ENCODE data around the gene EPHA1.

Gene EPHA1

DNA sequence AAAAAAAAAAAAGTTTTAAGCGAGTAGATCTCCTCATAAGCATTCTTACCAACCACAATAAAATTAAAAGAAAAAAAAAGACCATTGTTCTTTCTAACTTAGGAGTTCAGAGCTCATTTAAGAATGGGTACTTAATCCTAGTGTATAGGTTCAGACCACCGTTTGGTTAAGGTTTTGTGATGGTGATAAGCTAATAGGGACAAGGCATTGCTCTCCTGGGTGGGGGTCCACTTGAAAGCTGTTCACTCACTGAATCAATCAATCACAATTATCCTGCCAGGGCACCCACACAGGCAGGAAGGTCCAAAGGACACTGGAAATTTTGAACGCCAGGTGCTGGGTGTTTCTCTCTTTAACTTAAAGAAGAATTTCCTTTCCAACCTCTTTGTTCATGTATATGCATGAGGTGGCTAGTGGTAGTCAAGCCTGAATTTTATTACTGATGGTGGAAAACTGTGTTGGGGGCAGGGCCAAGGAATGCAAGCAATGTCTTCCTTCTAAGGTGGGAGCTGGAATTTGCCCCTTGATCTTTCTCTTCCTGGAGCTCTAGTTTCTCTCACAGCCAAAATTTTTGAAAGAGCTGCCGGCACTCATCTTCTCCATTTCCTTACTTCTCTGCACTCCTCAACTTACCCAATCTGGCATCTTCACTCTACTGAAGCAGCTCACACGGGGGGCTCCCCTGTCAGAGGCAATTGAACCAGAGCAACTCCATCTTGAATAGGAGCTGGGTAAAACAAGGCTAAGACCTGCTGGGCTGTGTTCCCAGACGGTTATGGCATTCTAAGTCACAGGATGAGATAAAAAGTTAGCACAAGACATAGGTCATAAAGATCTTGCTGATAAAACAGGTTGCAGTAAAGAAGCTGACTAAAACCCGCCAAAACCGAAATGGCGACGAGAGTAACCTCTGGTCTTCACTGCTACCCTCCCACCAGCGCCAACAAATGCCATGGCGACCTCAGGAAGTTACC, 38.7 kb downstream of the EPHA1 start:
- DNase-seq = no peak

DNA sequence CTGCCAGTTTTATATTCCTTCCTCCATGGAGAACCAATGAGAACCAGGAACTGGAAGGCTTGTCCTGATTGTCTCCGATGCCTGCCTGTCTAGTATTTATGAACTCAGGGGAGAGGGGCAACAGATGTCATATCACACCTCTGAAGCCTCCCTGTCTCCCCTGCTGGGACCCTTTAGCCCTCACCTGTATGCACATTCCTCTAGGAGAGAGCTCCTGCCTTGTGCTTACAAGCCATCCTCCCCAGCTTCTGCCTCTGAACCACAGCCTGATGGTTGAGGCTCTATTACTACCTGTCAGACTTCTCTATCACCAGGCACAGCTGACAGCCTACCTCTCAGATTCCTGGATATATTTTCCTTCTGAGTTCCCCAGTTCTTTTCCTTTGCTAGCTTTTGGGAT, 40.3 kb downstream of the EPHA1 start:
- DNase-seq = no peak

DNA sequence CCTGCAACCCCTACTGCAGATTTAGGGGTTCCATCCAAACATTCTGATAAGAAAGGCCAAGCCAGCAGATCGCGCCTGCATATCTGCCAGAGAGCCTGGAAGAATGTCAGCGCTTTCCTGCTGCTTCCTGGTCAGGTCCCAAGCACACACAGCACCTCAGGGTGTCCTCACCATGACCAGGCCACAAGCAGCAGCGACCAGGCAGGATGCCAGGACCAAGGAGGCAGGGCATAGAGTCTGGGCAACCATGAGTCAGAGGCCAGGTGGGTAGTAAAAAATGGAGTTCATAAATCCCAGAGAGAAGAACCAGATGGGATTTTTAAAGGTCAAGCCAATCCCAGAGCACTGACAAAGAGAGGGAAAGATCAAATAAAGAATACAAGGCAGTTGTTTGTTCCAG, 40.7 kb downstream of the EPHA1 start:
- no peak for DNase-seq

DNA sequence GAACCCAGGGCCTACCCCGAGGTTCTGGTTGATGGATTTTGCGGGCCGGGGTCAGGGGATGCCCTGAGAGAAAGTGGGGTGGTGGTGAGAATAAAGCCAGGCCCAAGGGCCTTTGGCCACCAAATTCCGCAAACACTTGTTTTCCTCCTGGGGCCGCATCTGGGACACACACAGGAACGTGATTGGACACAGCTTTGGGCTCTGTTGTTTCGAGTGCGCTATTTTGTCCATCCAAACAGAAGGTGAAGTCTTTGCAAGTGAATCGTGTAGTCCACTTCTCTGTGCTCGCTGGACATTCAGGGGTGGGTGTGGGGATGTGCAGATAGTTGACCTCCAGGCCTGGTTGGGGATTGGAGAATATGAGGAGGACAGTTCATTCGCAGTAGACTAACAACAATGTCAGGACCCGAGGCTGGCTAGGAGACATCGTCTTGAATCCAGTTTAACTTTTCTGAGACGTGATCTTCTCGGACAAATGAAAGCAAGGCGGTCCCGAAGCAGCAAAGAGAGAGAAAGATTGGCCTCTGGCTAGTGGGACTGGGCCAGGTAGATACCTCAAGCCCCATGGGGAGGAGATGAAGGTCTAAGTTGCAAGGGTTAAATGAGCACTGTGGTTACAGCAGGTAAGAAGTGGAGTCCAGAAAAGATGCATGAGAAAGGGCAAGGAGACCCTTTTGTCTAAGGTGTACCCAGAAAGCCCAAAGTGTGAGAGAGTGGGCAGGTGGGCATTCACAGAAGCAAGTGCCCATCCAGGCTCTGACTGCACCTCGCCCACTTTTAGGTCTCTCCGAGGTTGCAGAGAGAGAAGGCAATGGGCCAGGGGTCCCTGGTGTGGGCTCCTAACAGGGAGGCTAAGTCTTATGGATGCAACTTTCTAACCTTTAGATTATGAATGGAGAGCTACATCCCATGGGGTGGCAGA, 45.4 kb downstream of the EPHA1 start:
- no peak for DNase-seq

DNA sequence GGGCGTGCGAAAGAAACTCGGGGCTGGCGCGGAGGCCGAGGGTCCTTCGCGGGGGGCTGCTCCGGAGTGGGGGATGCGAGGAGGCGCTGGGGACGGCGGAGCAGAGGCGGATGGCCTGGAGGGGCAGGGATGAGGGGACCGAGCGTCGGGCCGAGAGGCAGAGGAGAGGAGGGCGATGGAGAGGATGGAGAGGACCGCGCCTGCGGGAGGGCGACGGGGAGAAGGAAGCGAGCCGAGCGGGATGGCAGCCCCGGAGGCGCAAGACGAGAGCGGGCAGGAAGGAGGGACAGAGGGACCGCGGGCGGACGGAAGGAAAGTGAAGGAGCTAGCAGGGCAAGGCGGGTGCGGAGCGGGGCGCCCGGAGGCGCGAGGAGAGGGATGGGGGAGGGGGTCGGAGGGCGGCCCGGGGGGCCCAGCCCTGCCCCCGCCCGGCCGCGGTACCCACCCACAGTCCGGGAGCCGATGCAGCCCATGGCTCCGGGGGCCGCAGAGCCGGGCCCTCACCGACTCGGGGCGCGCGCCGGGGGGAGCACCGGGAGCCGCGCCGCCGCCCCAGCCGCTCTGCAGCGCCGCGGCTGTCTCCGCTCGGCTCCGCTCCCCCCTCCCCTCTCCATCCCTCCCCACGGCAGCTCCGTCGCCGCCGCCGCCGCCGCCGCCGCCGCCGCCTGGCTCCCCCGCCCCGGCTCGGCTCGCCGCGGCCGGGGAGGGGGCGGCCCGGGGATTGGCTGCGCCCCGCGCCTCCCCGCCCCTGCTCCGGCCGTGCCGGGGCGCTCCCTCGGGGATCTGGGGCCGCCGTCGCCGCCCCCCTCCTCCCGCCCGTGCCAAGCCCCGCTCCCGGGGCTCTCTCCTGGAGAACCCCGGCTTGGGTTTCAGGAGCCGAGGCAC, 46.3 kb downstream of the EPHA1 start, which contains the start of gene FAM131B:
TSS of gene FAM131B (minus strand) at position 583 of the 885 bp plus-strand sequence. CDS start at position 473, 110 bp downstream.
- no peak for DNase-seq

DNA sequence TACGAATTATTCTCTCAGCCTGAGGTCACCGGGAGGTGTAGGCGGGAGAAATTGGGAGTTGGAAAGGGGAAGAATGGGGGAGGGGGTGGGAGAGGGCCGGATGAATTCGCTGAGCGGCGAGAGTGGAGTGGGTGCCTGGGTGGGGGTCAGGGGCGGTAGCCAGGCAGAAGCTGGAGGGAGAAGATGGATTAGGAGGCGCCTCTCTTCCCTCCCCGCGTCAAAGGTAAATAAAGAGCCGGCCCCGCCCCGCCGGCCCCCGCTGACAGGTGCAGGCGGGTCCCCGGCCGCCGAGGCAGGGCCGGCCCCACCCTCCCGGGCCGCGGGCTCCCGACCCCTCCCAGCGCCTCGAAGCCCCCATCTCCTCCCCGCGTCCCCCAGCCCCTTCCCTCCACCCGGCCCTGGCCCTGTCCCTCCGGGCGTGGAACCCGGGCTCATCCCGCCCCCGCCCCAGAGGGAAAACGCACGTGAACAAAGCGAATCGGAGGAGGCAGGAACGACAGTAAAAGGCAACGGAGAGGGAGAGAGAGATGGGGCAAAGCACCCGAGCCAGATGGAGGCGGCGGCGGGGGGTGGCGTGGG, 47.0 kb downstream of the EPHA1 start:
- no peak for DNase-seq

DNA sequence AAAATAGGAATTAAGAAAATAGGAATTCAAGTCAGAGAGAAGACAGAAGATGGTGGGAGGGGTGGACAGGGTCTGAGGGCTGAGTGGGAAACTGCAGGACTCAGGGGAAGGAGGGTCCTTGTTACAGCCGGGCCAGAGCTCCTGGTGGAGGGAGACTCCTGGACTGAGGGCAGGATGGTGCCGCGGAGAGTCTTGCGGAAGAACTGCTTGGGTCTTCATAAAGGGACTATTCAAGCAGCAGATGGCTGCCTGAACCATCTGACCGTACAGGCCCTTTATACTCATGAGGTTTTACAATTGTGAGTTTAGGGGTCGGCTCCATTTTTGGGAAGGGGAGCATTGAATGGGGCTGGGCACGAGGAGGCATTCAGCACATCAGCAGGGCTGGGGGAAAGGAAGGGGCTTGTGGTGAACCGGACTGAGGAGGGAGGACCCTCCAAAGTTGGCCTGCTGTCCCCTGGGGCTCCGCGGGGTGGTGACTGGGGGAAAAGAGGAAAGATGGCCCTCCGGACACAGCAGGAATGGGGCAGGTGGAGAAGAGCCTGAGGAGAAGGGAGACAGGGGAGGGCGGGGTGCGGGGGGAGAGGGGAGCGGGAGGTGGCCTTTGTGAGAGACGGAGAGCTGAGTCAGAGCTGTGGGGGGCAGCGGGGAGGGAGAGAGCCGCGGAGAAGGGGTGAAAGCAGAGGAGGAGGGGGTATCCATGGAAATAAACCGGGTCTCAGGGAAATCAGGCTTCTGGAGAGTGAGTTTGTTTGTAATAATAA, 47.7 kb downstream of the EPHA1 start:
- DNase-seq = no peak

DNA sequence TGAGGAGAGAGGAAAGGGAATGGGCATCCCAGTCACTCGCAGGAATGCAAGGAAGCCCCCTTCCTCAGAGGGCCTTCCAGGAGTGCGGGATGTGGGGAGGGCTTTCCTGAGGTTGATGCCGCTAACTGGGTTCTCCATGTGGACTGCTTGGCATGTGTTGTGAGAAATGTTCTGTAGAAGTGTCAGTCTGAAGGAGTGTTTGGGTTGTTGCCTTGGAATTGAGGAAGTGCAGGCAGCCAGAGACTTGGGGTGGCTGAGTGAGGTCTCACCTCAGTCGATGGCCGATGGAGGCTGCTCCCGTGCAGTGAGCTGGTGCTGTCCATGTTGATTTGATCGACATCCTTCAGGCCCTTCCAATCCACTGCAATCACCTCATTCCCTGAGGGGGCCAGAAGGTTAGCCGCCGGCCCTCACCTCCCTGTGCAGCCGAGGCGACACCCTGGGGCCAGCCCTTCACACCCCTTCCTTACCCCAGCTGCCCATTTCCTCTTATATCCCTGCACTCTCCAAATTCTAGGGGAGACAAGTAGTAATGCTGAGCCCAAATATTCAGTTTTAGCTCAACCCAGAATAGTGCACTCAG, 48.8 kb downstream of the EPHA1 start:
- DNase-seq = peak in 1 of 2 experiments; percentile 21

DNA sequence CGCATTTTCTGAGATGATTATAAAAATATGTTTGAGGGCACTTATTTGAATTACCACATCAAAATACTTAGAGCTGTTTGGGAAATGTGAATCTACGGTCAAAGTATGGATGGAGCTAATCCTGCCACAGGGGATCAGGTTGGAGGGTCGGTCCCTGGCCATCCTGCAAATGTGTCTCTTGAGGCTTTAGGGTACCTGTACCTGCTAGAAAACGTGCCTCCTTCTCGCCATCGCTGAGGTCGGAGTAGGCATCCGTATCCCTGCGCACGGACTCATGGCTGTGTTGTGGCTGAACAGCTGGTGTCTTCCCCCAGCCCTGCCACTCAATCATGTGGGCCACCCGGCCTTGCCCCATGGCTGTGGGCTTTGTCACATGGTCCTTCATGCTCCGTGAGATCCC, 50.0 kb downstream of the EPHA1 start:
- no peak for DNase-seq

DNA sequence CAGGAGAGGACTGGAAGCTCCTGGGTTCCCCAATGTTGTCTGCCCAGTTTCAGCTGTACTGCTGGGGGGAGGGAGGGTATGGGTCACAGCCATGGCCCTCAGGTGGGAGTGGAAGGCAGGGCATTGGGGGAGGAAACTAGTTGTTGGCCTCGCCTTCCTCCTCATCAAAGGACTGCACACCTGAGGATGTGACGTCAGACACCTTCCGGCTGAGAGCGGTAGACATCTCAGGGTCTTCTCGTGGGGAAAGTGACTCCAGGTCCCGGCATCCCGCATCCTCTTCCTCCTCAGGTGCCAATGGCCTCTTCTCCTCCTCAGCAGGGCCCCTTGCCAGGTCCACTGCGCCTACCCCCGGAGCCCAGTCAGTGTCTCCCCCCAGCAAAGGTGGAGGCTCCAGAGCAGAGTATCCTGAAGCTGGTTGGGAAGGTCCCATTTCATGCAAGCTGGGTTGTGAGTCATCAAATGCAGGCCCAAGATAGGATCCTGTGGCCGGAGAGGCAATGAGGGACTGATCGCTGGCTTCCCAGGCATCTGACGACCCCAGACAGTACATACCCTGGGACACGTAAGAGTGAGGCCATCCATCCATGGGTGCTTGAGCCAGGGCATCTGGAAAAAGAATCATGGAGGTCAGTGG, 52.1 kb downstream of the EPHA1 start:
- no peak for DNase-seq

DNA sequence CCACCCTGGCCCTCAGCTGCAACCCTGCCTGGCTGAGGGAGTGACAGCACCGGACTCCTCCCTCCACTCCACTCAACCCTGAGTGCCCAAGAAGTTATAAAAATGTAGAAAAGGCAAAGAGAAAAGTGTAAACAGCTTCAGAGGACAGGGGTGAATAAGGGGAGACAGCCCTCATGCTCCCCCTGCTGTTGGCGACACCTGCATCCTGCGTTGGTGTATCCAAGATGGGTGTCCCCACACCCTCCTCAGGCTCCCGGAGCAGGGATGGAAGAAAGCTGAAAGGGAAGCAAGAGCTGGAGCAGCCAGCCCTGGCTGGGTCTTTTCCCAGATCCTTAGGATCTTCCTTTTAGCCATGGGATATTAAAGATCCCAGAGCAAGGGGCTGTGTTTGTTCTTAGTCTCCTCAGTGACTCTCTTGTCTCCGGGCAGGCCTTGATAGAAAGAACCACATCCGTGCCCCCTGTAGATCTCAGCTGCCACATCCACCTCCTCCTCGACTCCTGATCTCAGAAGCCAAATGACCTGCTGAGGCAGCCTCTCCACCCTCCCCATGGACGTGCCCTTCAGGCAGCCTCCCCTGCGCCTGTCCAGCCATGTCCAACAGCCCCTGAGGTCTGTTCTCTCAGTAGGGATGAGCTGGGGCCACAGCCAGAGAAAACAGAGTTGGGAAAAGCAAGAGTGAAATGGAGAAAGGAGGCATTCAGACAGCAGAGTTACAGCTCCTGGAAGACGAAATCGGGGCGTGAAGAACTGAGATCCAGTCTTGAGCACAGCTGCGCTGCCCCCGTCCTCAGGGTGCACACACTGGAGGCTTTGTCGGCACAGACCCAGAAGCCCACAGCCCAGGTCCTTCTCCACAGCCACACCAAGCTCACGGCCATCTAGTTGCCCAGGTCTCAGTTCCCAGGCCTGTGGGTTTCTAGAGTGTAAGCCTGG, 52.9 kb downstream of the EPHA1 start:
- DNase-seq = no peak

DNA sequence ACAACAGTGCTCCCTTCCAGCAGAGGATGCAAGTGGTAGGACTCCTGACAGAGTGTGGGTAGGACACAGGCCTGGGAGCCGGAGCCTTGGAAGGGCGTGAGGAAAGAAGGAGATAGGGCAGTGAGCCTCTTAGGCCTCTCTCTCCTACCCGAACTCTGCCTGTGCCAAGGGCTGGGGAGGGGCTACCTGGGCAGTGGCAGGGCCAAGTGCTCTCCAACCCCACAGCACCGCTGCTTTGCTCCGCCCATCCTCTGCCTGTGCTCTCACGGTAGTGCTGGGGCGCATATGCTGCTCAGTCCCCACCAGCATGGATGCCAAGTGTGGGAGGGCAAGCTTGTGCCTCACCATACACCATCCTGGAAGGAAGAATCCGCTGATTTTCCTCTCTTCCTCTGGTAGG, 53.7 kb downstream of the EPHA1 start:
- no peak for DNase-seq

DNA sequence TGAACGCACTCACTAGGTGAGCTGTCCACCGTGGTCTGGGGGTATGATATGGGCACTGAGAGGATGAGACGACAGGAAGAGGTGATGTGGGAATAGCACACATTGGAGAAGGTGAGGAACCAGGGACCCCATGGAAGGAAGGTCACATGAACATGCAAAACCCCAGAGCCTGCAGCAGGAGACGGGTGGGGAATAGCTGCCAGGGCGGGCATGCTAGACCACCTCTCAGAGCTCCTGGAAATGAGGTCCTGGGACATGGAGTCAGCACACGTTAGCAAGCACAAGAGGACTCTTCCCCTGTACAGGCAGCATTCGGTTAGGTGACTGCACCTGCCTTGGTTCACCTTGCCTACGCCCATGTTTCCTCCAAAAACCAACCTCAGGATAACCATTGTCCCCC, 54.3 kb downstream of the EPHA1 start:
- no peak for DNase-seq

DNA sequence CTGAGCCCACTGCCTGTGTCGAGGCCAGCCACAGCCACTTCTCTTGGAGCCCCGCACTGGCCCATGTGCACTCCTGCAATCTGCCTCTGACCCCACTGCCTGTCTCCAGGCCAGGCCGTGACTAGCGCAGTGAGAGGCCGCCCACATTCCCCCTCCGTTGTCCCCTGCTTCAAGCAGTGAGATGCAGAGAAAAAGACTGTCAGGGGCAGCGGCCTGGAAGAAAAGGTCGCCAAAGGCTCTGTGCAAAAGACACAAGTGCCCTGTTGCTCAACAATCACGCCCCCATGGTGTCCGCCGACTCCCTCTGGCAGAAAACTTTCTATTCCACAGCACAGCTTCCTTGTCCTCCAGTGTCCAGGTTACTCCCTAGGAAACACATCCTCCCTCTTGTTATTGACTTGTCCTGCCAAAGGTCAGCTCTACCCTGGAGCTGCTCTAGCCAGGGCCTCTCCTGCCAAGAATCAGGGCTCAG, 56.1 kb downstream of the EPHA1 start:
- no peak for DNase-seq

DNA sequence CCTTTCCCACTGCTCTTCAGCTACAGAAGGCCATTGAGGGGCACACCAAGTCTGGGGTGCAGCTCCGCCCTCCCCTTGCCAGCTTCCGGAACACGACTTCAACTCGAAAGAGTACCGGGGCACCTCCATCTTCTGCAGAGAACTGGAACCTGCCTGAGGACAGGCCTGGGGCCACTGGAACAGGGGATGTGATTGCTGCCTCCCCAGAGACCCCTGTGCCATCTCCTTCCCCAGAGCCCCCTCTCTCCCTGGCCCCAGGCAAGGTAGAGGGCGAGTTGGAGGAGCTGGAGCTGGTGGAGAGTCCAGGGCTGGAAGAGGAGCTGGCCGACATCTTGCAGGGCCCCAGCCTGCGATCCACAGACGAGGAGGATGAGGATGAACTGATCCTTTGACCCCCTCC, 57.1 kb downstream of the EPHA1 start:
- DNase-seq = no peak

DNA sequence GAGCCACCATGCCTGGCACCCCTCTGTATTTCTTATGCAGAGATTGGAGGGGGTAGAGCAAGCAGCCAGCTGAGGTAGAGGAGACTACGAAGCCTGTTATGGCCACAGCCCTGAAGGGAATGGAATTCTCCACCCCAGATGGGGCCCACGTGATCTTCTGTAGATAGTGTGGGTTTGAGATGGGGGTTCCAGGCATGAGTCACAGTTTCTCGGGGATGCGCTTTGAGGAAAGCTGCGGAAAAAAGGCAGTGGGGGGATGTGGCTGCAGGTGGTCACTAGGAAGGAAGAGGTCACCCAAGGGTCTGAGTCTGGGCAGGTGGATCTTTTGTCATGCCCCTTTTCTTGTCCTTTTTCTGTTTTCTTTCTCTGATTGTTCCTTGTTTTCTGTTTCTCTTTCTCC, 57.6 kb downstream of the EPHA1 start:
- no peak for DNase-seq

DNA sequence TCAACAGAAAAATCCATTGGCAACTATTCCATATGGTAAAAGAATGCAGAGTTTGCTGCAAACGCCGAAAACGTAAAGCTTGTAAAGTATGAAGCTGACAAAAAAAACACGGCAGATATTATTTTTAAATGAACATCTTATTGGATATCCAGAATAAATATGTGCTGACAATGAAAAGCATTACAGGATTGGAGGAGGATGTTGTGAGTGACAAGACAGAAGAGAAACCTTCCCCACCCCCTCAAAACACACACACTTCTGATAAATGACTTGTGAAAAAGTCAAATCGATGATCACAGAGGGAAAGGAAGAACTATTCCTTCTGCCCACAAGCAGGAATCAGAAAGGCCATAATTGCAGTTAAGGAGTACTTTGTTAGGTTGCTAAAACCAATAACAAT, 60.7 kb downstream of the EPHA1 start:
- no peak for DNase-seq

DNA sequence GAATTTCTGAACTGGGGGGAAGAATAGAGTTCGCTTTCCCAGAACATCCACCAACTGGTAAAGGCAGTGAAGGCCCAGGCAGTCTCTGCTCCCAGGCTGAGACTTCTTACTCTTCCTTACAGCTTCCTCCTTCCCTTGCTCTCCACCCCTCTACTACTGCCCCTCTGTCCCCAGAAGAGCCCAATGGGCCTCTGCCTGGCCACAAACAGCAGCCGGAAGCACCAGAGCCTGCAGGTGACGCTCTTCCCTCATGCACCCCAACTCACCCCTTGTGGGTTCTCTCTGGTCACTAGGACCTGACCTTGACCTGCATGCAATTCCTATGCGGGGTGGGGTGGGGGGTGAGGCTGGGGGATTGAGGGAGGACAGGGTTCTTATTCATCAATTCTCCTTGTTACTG, 62.6 kb downstream of the EPHA1 start:
- no peak for DNase-seq

DNA sequence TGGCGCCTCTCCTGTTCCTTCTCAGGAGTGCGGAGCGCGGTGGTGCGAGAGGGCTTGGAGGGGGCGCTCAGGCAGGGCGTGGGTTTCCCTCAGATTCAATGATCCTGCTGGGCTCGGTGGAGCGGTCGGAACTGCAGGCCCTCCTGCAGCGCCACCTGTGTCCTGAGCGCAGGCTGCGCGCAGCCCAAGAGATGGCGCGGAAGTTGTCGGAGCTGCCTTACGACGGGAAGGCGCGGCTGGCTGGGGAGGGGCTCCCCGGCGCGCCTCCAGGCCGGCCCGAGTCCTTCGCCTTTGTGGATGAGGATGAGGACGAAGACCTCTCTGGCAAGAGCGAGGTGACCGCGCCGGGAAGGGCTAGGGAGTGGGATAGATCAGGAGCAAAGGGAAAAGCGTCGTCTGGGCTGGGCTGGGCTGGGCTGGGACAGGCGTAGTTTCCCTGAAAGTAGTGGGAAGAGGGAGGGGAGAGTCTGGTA, 63.2 kb downstream of the EPHA1 start:
- peak in 1 of 2 experiments; percentile 13 for DNase-seq

All from AML-193 (cell line).